GM12874 (cell line): ENCODE data around the gene TSPAN11.

Experiments
- TF ChIP-seq, protein P1 (sequence below): IDR thresholded peaks from 2 replicates; pipeline ENCODE4 v1.5.1; 2011; ENCODE audit warnings: low read depth, mild to moderate bottlenecking, control low read depth, low read length, moderate library complexity; ENCODE audit not compliant: insufficient read depth

TSPAN11 gene

DNA sequence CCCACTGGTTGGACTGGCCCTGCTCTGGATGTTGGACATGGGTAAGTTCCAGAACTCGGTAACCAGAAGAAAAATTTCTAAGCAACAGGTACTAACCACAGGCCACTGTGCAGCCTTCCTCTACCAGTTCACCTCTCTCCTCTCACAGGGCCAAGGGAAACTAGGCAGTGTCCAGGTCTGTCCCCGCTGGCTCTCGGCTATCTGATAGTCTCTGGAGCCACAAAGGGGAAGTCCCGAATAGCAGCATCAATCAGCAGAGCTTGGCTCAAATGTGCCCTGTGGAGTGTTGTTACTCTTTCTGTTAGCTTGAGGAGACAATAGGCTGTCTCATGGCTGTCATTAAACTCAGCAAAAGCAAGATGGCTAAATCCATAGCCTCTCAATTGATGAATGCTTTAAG, 73.2 kb downstream of the TSPAN11 start:
- TF ChIP-seq, protein P1, sequence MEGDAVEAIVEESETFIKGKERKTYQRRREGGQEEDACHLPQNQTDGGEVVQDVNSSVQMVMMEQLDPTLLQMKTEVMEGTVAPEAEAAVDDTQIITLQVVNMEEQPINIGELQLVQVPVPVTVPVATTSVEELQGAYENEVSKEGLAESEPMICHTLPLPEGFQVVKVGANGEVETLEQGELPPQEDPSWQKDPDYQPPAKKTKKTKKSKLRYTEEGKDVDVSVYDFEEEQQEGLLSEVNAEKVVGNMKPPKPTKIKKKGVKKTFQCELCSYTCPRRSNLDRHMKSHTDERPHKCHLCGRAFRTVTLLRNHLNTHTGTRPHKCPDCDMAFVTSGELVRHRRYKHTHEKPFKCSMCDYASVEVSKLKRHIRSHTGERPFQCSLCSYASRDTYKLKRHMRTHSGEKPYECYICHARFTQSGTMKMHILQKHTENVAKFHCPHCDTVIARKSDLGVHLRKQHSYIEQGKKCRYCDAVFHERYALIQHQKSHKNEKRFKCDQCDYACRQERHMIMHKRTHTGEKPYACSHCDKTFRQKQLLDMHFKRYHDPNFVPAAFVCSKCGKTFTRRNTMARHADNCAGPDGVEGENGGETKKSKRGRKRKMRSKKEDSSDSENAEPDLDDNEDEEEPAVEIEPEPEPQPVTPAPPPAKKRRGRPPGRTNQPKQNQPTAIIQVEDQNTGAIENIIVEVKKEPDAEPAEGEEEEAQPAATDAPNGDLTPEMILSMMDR, result no peak

DNA sequence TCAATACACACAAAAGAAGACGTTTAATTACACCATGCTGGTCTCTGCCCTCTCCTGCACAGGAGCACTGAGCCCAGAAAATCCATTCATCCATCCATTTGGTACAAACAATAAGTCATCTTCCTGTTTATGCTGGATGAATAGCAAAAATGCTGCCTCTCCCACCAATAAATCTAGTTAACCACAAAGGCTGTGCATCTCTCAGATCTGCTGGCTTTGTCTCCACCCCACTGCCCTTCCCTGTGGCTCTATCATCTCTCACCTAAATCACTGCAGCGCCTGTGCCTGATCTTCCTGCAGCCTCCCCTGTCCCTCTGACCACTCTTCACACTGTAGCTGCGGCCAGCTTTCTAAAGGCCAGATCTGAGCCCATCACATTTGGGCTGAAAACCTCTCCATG, 74.2 kb downstream of the TSPAN11 start:
- TF ChIP-seq, protein P1, result no peak

DNA sequence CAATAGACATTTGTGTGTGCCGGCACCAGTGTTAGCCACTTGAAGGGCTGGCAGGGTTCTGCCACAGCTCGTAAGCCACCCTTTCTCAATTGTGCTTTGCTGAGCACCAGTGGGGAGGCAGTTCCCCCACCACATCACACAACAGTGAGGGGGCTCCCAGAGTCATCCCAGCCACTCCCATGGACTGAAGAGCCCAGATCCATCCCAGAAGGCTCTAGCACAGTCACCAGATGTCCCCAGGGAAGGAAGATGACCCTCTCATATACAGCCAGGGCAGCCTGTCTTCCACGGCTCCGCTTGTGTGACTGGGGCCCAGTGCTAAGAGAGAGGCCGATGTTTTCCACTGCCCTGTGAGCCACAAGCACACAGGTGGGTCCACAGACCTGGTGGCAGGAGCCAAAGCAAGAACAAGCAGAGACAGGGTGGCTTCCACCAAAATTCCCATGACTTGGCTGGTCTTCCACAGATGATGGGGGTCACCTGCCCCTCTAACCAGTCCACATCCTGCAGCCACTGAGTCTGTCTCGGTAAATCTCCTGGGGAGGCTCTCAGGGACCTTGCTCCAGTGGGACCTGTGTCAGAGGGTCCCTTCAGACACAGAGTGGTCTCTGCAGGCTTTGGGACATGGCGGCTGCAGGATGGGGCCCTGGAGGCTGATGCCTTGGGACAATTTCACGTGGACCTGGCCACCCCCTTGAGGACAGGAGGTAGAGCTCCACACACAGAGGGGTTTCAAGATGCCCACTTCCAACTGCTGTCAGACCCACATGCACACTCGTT, 75.2 kb downstream of the TSPAN11 start:
- TF ChIP-seq, protein P1, result no peak

DNA sequence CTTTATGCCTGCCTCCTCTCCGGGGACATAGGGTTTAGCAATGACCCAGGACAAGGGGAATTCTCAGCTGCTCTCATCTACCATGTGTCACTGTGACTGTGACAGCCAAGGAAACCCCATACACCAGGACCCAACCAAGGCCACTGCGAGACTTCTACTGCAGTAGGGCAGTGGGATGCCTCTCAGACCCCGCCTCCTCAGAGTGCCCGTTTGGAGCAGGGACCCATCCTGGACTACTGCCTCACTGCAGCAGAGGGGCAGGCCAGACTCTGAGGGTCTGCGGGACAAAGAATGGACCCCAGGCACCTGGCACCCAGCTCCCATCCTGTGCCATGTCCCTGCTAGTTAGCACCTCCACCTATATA, 75.8 kb downstream of the TSPAN11 start:
- TF ChIP-seq, protein P1, result no peak

DNA sequence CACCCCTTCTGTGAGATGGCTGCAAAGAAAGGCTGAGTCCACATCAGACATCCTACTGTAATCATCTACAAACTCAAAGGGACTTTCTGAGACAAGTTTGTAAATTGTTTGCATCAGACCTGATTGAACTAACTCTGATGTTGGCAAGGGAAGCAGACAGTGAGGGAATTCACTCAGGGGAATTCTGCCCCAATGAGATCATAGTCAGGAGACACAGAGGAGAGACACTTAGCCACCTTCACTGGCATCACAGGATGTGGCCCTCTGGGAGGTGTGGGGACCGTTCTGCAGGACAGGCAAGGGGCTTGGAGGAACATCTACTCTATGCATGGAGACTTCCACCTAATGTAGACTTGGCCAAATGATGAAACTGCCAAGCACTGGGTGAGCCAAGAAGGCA, 76.5 kb downstream of the TSPAN11 start:
- TF ChIP-seq, protein P1, result no peak

DNA sequence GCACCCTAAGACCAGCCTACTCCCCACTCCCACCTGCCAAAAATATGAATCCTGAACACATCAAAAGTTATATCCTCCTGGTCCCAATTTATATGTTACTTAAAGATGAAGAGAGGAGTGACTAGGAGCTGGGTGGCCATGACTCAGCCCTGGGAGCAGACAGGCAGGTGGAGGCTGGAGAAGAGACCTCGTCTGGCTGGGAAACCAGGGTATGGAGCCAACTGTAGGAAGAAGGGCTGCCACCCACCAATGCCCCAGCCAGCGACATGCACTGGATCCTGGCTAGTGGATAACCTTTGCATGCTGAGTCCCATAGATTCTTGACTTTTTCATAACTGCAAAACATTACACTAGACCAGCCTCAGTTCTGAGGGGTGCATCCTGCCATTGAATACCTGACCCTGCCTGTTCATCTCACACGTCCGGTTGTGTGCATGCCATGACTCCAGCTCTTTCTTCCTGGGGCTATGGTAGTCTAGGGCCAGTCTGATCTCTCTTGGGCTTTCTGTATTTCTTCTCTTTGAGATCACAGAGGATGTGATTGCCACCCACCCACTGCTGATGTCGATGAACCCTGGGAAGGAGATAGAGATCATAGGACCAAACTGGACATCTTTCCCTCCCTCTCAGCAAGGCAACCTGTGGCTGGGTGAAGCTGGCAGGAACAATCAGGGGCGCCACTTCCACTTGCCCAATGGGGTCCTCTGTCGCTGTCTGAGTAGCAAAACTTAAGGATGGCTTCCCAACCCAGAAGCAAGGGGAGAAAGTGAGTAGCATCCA, 77.5 kb downstream of the TSPAN11 start:
- TF ChIP-seq, protein P1, result no peak

DNA sequence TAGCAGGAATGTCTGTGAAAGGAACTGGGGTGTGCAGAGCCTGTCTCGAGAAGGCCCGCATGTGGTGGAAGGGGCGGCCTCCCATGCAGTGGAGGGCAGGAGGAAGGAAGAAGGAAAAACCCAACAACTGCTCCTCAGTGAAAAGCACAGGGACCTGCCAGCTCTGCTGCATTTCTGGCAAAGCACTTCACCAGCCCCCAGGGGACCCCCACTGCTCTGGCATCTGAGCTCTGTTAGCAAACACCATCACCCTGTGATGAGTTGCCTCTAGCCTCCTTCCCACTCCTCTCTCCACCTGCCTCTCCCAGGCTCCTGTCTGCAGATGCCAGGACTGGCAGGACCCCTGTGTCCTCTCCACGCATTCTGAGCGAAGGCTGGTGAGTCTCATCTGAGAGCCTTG, 78.1 kb downstream of the TSPAN11 start:
- TF ChIP-seq, protein P1, result no peak
